Activated CD8-positive, alpha-beta T cell treated with anti-CD3 and anti-CD28 coated beads for 36 hours (primary cell): ENCODE data around the gene TMEM72. TPM values are rescaled to one million over a fixed set of nuclear protein-coding genes. Genes with fewer than 3 reads are reported as not detected.
A peak's percentile ranks its signal among the peaks of the same experiment; 100 is the strongest.

ENCODE experiments used
- ATAC-seq: fragments of 200-7000 bp; cut with Tn5 transposase; one replicate; pipeline ENCODE4 v1.10.0; 2021; ENCODE audit warnings: mild to moderate bottlenecking, moderate library complexity
- CTCF ChIA-PET: fragments of 350-600 bp; sonication (Branson Sonifier 250); formaldehyde crosslinking; loops from one replicate; lab custom pipeline; 2021; ENCODE audit warnings: antibody characterized with exemption; lab: Charles Lee
- POLR2A ChIA-PET: fragments of 350-600 bp; sonication (Branson Sonifier 250); formaldehyde crosslinking; loops from one replicate; lab custom pipeline; 2021; ENCODE audit warnings: antibody characterized with exemption; lab: Charles Lee
- DNase-seq: peaks from one replicate; pipeline ENCODE4 v3.0.0-alpha.2; 2020
- H3K27ac Mint-ChIP-seq: one replicate; pipeline ENCODE4 v1.8.0; 2021; ENCODE audit warnings: mild to moderate bottlenecking, mixed read lengths
- H3K27me3 Mint-ChIP-seq: one replicate; pipeline ENCODE4 v1.8.0; 2021; ENCODE audit warnings: mixed read lengths
- H3K36me3 Mint-ChIP-seq: one replicate; pipeline ENCODE4 v1.8.0; 2021; ENCODE audit warnings: low read depth, mixed read lengths
- H3K4me1 Mint-ChIP-seq: one replicate; pipeline ENCODE4 v1.8.0; 2021; ENCODE audit warnings: low read depth, mixed read lengths
- H3K4me3 Mint-ChIP-seq: one replicate; pipeline ENCODE4 v1.8.0; 2021; ENCODE audit warnings: mild to moderate bottlenecking, moderate library complexity, mixed read lengths
- H3K9me3 Mint-ChIP-seq: one replicate; pipeline ENCODE4 v1.8.0; 2021; ENCODE audit warnings: mixed read lengths
- CTCF ChIP-seq: fragments of 200-600 bp; IDR thresholded peaks from one replicate; pipeline ENCODE4 v1.8.0; 2022; ENCODE audit warnings: antibody characterized with exemption, mild to moderate bottlenecking
- intact Hi-C: fragments of 100-400 bp; cut with micrococcal nuclease; formaldehyde crosslinking; loops from one replicate; pipeline ENCODE4 v1.10.0; 2022
- total RNA-seq, 2 experiments: library from RNA; stranded (reverse); gene quantifications; one replicate each; pipeline ENCODE4 v1.2.3, GENCODE V29; 2021

TMEM72 gene
- total RNA-seq, 2 experiments from 2014 or later: not detected

DNA sequence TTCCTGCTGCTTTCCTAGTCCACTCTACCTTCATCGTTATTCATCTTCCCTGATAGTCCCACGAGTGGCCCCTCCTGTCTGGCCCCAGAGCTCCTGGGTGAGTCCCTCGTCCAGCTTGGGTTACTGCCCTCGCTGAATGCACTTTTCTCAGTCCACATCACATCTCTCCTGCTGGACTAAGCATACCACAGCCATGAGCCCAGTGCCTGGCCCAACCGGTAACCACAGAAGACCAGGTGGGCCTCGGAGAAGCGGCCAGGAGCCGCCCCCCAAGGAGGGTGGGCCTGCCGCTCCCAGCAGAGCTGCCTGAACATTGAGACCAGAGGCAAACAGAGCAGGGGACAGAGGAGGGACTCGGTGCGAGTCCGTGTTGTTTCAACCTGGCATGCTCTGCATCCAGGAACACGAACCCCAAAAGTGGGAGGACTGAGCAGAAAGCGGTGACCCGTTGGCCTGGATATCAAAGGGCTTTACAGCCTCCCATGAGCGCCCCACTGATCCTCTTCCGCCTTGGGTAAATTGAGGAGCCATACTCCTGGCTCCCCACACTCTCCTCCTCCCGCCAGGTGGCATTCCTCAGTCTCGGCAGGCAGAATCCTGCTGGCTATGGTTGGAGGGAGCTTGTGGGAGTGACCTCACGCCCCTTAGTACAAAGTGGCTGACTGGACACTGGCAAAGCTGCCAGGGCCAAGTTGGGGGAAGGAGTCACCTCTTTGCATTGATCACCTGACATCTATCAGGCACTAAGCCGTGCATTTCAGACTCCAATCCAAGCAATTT, 13.3 kb downstream of the TMEM72 start:
- Mint-ChIP-seq H3K36me3 (no peaks in the 10 kb centered on the region), H3K4me1 (no peaks in the 10 kb centered on the region), H3K4me3 (no peak overlapping the region), H3K27me3 (no peaks in the 10 kb centered on the region), H3K27ac (no peak overlapping the region), H3K9me3 (no peaks in the 10 kb centered on the region)
- POLR2A ChIA-PET: interaction anchor here (0.6 kb wide), 1 partner anchor 49 kb away, joined by 3 read pairs; no protein-coding TSS in a partner anchor
- CTCF ChIA-PET: no interaction called here
- no peak for TF ChIP-seq CTCF
- intact Hi-C loops: no loop called here
- no peak for ATAC-seq
- DNase-seq: no peak

DNA sequence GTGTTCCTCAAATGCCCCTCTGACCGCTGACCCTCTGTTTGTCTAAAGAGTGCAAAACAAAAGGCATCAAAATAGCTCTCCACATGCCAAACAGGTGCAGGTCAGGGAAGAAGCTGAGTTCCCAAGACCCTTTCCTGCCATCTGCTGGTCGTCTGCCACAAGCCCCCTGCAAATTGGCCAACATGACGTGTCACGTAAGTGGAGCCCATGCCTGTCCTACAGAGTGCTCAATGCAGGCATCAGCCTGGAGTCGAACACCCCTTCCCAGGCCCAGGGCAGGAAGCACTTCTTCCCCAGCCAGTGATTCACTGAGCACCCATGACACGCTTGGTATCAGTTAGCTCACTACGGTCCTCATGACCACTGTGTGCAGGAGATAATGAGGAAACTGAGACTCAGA, 14.1 kb downstream of the TMEM72 start:
- no peak overlapping the region for H3K4me3 Mint-ChIP-seq
- no peaks in the 10 kb centered on the region for H3K27me3 Mint-ChIP-seq
- CTCF ChIA-PET: no interaction called here
- POLR2A ChIA-PET: interaction anchor here (0.6 kb wide), 1 partner anchor 50 kb away, joined by 3 read pairs; no protein-coding TSS in a partner anchor
- peak; percentile 32 for TF ChIP-seq CTCF
- H3K9me3 Mint-ChIP-seq: no peaks in the 10 kb centered on the region
- DNase-seq (peak; percentile 43), ATAC-seq (no peak)
- no peaks in the 10 kb centered on the region for H3K4me1 Mint-ChIP-seq
- intact Hi-C loops: no loop called here
- H3K27ac Mint-ChIP-seq: no peak overlapping the region
- H3K36me3 Mint-ChIP-seq: no peaks in the 10 kb centered on the region

GRCh38 chr10:44925811-44926750, 14.9 kb downstream of the TMEM72 start:
- Mint-ChIP-seq H3K27me3 (no peaks in the 10 kb centered on the region), H3K27ac (no peak overlapping the region), H3K36me3 (no peaks in the 10 kb centered on the region), H3K4me3 (no peak overlapping the region), H3K9me3 (no peaks in the 10 kb centered on the region), H3K4me1 (no peaks in the 10 kb centered on the region)
- intact Hi-C loops: no loop called here
- POLR2A ChIA-PET: interaction anchor here (1.0 kb wide), 1 partner anchor 23 kb away, joined by 3 read pairs; no protein-coding TSS in a partner anchor
- DNase-seq (no peak), ATAC-seq (no peak)
- CTCF ChIA-PET: no interaction called here
- TF ChIP-seq CTCF: no peak

DNA sequence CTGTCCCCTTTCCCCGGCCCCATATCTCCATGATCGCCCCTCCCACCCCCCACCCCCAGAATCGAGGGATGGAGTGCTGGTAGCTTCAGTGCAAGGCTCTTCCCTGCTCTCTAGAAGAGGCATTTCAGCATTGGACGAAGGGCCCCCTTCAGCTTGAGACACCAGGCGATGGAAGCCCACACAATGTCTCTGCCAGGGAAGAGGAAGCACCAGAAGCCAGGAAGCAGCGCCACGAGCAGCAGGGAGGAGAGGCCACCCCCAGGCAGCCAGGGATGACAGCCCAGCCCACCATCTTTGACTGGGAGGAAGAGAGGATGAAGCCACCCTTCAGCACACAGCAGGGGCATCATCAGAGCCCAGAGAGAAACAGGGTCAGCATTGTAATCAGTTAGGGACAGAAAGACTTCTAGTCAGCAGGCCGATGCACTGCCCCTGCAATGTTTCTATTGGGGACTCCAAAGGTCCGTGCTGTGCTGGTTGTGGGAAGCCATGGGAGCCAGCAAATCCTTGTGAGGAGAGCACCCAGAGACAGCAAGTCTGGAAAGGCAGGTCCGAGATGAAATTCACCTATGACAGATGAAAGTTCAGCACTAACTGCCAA, 15.7 kb downstream of the TMEM72 start:
- no peaks in the 10 kb centered on the region for H3K9me3 Mint-ChIP-seq
- no peaks in the 10 kb centered on the region for H3K36me3 Mint-ChIP-seq
- H3K27me3 Mint-ChIP-seq: no peaks in the 10 kb centered on the region
- CTCF ChIA-PET: no interaction called here
- POLR2A ChIA-PET: interaction anchor here (1.0 kb wide), 1 partner anchor 22 kb away, joined by 3 read pairs; no protein-coding TSS in a partner anchor
- no peak for DNase-seq
- H3K4me1 Mint-ChIP-seq: no peaks in the 10 kb centered on the region
- H3K4me3 Mint-ChIP-seq: no peak overlapping the region
- no peak for TF ChIP-seq CTCF
- intact Hi-C loops: no loop called here
- no peak for ATAC-seq
- no peak overlapping the region for H3K27ac Mint-ChIP-seq
